ENCODE data around the gene OMP.

OMP gene

DNA sequence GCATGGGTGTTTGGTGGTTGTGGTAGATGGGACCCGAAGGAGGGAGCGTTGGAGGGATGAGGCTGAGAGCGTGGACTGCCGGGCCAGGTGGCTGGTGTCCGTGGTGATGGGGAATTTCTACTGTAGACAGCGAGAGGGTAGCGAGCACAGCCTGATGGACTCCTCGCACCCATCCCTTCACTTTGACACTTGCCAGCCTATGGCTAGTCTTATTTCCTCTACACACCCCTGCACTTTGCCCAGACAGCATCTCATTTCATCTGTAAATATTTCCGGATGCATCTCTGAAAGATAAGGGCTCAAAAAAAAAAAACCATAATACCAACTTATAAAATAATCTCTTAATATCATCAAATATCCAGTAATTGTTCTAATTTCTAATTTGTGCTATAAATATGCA is 5.8 kb downstream of the OMP start:
- DNase-seq: no peak

DNA sequence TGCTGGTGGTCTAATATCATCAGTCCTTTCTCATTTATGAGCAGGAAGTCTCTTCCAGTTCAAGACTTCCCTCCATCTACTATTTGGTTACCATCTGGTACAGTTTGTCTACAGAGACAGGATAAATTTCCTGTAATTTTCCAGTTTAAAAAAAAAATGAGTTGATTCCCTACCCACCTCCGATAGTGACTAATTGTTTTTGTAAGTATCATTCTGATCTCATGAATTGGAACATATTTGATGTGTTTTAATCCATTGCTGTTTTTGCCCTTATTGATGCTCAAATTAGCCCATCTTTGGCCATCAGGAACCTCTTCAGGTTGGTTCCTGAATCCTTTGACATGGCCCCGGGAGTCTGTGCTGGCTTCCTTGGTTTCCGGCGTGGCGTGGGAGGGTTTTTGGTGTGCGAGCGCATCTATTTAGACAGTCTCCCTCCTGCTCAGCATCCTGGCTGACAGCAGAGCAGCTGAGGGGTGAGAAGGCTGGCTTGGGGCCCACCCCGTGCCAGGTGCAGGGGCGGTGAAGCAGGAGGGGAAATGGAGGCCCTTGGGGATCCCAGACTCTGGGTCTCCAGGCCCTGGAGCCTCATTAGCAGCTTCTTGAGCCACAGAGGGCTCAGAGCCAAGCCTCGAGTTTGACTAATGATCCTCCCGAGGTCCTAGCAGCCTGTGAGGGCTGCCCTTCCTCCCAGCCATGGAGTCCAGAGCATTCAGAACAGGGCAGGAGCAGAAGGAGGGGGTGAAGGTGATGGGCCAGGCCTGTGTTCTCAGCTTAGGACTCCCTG is 6.8 kb downstream of the OMP start:
- DNase-seq: no peak

- DNase-seq: no peak
Observed at GRCh38 chr11:77110836-77111235, 8.2 kb downstream of the OMP start.

DNA sequence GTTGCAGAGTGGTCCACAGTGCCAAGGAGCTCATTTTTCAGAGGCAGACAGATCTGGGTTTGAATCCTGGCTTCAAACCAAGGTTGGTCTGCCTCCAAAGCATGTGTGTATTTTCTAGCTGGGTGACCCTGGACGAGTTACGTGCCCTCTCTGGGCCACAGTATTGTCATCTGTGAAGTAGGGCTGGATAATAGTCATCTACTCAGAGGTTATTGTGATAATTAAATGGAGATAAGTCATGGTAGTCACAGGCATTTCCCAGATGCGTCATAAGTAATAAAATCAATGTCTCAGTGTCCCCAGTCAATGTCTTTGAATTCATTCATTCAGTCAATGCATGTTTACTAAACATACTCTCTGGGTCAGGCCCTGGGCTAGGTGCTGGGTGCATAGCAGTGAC is 8.6 kb downstream of the OMP start:
- no peak for DNase-seq

DNA sequence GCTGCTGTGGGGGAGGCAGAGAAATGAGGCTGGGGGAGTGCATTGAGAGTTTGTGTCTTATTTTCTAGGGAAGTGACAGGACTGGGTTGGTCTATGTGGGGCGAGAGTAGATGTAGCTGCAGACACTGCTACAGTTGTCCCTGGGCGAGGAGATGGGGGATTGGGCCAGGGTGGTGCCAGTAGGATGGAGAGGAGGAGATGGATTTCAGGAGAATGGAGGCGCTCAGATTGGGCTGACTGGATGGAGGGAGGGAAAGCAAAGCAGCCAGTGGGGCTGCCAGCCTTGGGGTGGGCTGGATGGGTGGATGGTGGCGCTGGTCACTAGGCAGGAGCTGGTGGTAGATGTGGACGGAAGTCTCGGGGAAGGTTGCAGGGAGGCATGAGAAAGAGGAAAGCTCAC is 9.3 kb downstream of the OMP start:
- no peak for DNase-seq

DNA sequence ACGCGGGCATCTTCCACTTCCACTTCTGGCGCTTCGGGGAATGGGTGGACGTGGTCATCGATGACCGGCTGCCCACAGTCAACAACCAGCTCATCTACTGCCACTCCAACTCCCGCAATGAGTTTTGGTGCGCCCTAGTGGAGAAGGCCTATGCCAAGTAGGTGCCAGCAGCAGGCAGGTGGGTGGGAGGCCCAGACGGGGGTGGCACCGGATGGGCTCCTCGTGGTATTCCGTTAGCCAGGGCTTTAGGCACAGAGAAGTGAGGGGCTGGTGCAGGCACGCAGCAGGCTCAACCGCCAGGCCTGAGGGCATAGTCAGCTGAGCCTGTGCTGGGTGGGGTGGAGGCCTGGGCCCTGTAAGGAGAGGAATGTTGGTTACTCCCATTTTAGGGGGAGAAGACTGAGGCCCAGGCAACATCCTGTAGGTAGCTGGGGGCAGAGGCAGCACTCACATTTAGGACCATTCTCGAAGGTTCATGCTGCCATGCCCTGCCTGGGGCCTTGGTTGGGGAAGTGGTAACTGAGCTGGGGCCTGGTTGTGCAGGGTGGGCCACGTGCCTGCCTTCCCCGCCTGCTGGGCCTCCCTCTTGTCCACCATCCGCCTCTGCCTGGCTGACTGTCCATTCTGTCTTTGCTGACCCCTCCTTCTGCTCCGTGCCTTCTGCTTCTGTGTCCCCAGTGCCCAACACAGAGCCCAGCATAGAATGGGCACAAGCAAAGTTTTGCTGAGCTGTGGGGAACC is 10.2 kb downstream of the OMP start:
- no peak for DNase-seq

DNA sequence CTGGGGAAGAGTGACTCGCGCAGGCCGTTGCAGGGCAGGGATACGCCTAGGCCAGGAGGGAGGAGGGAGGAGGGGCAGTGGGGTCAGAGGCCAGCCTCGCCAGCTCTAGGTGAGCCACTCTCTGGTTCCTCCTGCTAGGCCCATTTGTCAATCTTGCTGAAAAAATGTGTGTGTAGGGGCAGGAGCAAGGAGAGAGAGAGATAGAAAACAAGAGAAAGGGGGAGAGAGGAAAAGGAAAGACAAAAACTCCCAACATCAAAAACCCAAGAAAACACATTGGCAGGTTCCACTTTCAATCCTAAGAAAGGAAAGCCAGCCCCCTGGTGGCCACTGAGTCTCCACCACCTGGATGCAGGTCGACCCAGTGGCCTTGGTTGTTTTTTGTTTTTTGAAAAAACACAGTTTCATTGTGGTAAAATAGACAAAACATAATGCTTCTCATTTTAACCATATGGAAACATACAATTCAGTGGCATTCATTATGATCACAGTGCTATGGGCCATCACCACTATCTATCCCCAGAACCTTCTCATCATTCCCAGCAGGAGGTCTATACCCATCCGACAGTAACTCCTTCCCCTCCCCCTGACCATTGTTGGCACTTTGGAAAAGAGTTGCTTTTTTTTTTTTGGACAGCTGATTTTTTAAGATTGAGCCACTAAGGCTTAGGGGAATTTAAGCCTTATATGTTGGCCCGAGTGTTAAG is 10.9 kb downstream of the OMP start:
- DNase-seq: no peak

DNA sequence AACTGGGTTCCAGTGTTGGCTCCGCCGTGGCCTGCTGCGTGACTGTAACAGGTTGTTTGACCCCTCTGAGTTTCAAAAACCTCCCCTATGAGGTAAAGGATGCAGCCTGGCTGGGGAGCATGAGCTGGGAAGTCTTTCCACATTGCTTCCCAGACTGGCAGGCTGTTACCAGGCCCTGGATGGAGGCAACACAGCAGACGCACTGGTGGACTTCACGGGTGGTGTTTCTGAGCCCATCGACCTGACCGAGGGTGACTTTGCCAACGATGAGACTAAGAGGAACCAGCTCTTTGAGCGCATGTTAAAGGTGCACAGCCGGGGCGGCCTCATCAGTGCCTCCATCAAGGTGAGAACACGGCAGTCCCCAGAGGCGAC is 11.4 kb downstream of the OMP start:
- no peak for DNase-seq

GRCh38 chr11:77115181-77115611 is 12.6 kb downstream of the OMP start:
- no peak for DNase-seq

GRCh38 chr11:77115956-77116355 is 13.3 kb downstream of the OMP start:
- no peak for DNase-seq

DNA sequence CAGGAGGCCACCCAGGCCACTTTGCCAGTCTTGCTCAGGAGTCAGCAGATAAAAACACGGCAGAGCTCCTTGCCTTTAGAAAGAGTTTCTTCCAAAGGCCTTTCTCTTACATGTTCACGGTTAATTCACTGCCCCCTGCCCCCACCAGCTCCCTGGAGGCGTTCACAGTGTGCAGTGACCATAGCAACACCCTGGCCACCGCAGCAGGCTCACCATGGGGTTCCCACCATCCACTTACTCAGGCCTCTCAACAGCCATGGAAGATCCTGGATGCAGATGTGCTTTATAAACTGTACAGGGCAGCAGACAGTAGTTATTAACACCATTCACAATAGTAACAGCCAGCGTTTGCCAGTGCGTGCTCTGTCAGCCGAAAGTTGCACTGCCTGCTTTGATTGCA is 14.9 kb downstream of the OMP start:
- no peak for DNase-seq

DNA sequence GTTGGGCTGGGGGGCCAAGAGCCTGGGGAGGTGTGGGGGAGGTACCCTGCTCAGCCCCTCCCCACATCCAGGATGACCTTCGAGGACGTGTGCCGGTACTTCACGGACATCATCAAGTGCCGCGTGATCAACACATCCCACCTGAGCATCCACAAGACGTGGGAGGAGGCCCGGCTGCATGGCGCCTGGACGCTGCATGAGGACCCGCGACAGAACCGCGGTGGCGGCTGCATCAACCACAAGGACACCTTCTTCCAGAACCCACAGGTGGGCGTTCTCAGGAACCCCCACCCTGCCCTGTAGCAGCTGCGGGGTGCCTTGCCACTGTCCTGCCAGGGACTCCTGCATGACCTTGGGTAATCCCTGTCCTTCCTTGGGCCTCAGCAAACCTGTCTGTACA is 15.4 kb downstream of the OMP start:
- DNase-seq: no peak

DNA sequence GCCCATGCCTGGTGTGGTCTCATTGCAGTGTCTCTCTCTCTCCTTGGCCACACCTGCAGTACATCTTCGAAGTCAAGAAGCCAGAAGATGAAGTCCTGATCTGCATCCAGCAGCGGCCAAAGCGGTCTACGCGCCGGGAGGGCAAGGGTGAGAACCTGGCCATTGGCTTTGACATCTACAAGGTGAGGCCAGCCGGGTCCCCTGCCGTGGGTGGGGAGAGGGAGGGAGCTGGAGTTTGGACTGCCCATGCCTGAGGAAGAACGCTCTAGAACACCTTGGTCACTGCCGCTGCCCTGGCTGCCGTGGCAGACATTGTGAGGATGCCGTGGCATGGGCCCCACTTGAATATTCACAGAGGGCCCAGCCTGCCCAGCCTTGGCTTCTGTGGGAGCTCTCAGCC is 16.3 kb downstream of the OMP start:
- DNase-seq: no peak

- DNase-seq: no peak
Observed at GRCh38 chr11:77119531-77119936, 16.9 kb downstream of the OMP start.

DNA sequence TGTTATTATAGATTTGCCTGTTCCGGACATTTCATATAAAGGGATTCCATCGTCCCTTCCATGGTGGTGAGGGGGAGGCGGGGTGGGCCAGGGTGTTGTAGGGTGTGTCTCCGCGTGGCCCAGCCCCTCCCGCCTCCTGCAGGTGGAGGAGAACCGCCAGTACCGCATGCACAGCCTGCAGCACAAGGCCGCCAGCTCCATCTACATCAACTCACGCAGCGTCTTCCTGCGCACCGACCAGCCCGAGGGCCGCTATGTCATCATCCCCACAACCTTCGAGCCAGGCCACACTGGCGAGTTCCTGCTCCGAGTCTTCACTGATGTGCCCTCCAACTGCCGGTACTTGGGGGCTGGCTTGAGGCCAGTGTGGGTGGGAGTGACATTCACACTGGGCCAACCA is 17.9 kb downstream of the OMP start:
- DNase-seq: no peak

DNA sequence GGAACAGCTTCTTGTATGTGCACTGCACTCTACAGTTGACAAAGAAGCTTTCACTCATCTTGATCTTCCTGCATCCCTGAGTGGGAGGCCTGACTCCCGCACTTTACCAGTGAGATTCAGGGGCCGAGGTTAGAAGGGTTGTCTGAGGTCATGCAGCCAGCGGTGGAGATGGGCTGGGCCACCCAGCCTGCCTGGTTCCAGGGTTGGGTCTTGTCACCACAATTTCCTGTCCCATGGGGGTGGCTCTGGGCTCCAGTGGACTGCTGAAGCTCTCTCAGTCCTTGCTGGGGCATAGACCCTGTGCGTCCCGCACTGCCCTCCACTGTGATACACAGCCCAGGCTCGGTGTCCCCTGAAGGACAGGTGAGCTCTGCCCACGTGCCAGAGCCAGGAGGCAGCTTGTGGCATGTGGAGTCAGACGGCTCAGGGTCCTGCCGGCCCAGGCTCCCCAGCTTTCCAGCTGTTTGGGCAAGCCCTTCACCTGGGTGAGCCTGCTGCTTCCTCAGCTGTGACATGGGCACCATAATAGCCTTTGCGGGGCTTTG is 18.5 kb downstream of the OMP start:
- no peak for DNase-seq

DNA sequence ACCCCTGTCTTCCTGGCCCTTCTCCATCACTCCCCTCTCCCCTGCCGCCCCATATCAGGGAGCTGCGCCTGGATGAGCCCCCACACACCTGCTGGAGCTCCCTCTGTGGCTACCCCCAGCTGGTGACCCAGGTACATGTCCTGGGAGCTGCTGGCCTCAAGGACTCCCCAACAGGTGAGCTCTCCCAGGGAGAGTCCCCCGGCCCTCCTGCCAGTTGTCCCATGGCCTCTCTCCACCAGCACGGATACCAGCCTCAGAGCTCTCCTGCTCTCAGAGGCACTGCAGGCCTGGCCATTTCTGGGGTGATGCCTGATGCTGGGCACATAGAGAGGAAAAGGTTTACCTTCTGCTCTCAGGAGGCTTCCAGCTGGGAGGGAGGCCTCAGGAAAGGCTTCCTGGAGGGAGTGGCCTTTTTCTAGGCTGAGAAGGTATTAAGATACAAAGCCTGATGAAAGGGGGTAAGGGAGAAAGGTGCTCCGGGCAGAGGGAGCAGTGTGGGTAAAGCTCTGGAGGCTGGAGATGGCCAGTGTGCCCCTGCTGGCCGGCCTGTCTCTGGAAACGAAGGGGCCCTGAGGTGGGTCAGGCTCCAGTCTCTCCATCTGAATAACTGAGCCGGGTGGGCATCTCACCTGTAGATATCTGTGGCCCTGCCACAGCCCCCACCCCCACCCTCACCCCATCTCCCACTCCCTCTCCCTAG is 19.4 kb downstream of the OMP start:
- no peak for DNase-seq

- DNase-seq: no peak
Observed at GRCh38 chr11:77122576-77123212, 20.1 kb downstream of the OMP start.

GRCh38 chr11:77123591-77123990 is 21.0 kb downstream of the OMP start:
- no peak for DNase-seq

- DNase-seq: no peak
Observed at GRCh38 chr11:77124041-77124440, 21.4 kb downstream of the OMP start.

GRCh38 chr11:77124488-77124887 is 21.8 kb downstream of the OMP start:
- no peak for DNase-seq

- DNase-seq: no peak
Observed at GRCh38 chr11:77125191-77125590, 22.6 kb downstream of the OMP start.

DNA sequence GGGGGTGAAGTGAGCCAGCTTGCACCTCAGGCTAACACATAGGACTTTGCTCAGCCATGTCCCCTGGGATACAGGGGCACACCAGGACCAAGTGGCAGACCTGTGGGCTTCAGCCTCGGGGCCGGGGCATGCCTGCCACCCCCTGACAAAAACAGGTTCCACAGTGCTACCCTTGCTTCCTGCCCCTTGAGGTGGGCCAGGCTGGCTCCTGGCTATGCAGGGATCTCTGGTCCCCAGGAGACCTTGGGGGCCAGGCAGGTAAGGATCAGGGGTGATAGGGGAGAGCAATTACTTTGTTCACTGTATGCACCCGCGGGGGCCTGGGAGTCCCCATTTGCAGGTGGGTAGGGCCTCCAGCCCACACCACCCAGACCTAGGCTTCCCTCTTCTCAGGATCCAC is 23.1 kb downstream of the OMP start:
- DNase-seq: no peak

Measured in NCI-H345 (cell line).